Kidney glomerular epithelial cell (primary cell): ENCODE data around the gene CD99.

ENCODE experiments used
- DNase-seq: peaks from one replicate; lab custom pipeline; 2025; lab: John Stamatoyannopoulos, UW

CD99 gene

GRCh38 chrX:2698604-2699003 is 7.5 kb downstream of the CD99 start:
- no peak for DNase-seq

GRCh38 chrX:2699959-2700358 is 8.9 kb downstream of the CD99 start:
- DNase-seq: no peak

- no peak for DNase-seq
Measured at GRCh38 chrX:2700405-2701320, 9.6 kb downstream of the CD99 start.

- DNase-seq: no peak
Measured at GRCh38 chrX:2701600-2701999, 10.5 kb downstream of the CD99 start.

- no peak for DNase-seq
Measured at GRCh38 chrX:2703991-2704369, 12.9 kb downstream of the CD99 start.

- DNase-seq: no peak
Measured at GRCh38 chrX:2705046-2705832, 14.1 kb downstream of the CD99 start.

GRCh38 chrX:2707334-2707760 is 16.3 kb downstream of the CD99 start:
- DNase-seq: no peak

- no peak for DNase-seq
Measured at GRCh38 chrX:2708021-2708420, 16.9 kb downstream of the CD99 start.

- DNase-seq: no peak
Measured at GRCh38 chrX:2708592-2709188, 17.6 kb downstream of the CD99 start.

- DNase-seq: no peak
Measured at GRCh38 chrX:2709556-2709955, 18.5 kb downstream of the CD99 start.

- no peak for DNase-seq
Measured at GRCh38 chrX:2710041-2710840, 19.1 kb downstream of the CD99 start.

GRCh38 chrX:2711441-2711840 is 20.3 kb downstream of the CD99 start:
- DNase-seq: no peak

- no peak for DNase-seq
Measured at GRCh38 chrX:2712428-2712827, 21.3 kb downstream of the CD99 start.

- no peak for DNase-seq
Measured at GRCh38 chrX:2712890-2713840, 22.1 kb downstream of the CD99 start.

GRCh38 chrX:2714551-2714950 is 23.5 kb downstream of the CD99 start:
- no peak for DNase-seq

- DNase-seq: no peak
Measured at GRCh38 chrX:2715066-2715600, 24.0 kb downstream of the CD99 start.

- no peak for DNase-seq
Measured at GRCh38 chrX:2717312-2717711, 26.2 kb downstream of the CD99 start.

- DNase-seq: no peak
Measured at GRCh38 chrX:2718821-2719220, 27.7 kb downstream of the CD99 start.

GRCh38 chrX:2719774-2720447 is 28.8 kb downstream of the CD99 start:
- DNase-seq: no peak
